Amniotic epithelial cell (primary cell): ENCODE results near the gene CD34.

Experiments
- DNase-seq: peaks from one replicate; pipeline ENCODE4 v3.0.0-alpha.2; 2010; ENCODE audit warnings: low read depth

Gene CD34

GRCh38 chr1:207872621-207873020, 38.3 kb downstream of the CD34 start:
- DNase-seq, result no peak

- no peak for DNase-seq
Measured at GRCh38 chr1:207871117-207871649, 39.7 kb downstream of the CD34 start.

- no peak for DNase-seq
Measured at GRCh38 chr1:207870306-207871031, 40.5 kb downstream of the CD34 start.

GRCh38 chr1:207869859-207870258, 41.1 kb downstream of the CD34 start:
- DNase-seq, result no peak

DNA sequence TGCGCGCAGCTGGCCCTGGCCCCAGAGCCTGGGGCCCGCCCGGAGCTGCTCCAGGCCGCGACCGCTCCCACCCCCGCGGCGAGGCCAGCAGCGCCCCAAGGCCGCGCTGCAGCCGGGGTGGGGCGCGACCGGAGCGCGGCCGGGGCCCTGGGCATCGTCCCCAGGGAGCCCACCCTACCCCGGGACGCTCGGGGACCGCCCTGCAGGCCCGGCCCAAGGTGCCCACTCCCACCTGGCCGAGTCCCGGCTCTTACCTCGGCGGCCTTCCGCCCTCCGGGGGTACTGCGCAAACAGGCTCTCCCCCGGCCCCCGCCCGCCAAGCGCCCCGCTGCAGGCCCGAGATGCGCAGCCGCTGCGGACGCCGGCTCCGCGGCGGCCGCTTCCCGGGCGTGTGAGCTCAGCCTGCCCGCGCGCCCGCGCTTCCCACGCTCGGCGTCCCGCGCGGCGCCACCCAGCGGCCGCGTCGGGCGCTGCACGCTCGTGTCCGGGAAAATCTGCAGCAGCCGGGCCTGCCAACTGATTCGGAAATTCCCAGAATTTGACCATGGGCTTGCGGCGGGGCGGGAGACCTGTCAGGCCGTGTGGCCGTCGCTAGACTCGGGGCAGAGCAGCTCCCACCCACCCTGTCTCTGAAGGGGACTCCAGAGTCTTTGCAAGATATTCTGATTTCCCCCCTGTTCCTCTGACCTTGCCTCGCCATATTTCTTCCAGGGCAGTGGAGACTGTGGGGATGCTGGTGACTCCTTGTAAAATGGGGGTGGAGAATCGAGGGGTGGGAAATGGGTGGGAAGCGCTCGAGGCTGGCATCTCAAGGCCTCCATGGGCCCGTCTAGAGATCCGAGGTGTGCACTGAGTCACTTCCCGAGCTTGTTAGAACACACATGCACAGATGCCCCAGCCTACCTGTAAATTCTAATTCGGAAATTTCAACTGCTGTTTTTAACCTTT, 41.9 kb downstream of the CD34 start:
- peak; percentile 52 for DNase-seq

DNA sequence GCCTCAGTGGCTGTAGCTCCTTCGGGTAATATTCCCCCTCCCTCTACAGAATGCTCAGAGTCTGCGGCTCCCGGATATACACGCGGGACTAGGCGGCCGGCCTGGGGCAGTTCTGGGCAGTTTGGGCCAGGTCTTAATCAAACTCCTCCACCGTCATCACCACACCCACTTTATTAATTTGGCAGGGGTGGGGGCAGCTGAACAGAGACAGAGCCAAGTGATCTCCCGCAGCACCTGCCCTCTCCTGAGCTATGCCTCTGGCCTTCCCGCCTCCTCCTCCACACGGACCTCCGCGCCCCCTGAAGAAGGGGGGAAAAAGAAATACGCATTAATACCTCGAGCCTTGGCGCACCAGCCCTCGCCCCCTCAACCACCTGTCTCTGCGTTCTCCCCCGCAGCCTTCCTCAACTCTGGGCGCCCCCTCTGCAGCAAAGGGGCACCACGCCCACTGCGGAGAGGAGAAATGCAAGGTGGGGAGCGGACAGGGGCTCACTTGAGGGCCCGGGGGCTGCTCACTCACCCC, 42.6 kb downstream of the CD34 start:
- no peak for DNase-seq

DNA sequence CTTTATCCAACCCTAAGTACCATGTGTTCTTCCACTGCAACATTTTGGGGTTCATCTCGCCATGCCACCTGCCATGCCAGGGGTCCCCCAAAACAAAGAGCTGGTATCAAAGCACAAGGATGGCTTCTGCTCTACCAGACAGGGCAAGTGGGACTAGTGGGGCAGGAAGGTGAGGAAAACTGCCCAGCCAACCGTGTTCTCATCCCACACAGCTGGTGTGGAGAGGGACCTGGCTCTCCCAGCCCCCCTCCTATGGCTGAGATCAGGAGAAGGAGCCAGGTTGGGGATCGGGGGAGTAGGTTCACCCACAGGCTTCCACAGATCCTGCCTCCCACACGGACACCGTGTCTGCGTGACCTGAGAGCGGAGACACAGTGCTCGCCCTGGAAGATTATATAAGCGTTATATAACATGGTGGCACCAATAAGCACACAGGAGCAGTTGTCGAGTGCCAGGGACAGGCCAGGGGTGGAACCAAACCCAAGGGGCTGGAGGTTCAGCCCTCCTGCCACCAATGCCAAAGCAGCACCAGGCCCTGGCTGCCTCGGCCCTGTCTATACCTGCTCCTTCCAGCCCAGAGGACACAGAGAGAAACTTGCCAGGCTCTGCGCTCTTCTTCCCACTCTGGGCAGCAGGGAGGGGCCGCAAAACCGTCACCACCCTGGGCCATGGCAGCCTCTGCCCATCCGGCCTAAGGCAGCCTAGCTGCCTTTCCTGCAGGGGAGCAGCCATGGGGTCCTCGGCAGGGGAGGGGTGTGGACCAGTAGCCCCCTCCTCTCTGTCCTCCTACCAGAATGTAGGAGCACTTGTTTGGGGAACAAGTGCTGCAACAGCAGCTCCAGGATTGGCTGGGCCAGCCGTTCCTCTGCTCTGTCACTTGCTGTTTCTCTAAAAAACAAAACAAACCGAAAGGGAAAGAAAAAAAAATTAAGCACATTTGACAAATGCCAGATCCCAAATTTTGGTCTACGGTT, 43.5 kb downstream of the CD34 start:
- no peak for DNase-seq

GRCh38 chr1:207866471-207867135, 44.3 kb downstream of the CD34 start:
- DNase-seq, result peak; percentile 84

DNA sequence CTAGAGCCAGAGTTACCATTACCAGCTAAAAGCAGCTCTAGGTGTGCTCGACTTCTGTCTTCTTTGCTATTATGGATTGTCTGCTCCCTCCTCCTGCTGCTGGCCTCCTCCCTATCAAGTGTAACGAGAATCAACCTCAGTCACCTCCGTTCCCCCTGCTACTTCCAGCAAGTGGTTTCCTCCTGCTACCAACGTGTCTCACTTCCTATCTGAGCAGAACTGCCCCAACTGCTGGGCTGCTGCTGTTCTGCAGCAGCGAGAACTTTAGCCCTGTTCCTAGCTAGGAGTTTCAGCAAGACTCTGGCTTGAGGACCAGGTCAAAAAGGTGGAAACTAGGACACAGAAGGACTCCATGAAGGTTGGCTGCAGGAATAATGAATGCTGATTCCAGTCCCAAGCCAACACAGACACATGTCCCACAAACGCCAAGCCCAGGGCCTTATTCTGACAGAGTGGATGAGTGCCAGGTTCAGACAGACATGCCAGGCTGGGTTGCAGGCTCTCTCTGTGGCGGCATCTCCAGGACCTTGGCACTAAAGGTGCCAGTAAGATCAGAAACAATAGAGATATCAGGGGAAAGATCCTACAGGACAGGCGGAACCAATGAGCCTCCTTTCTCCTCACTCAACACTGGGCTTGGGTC, 46.9 kb downstream of the CD34 start:
- no peak for DNase-seq

DNA sequence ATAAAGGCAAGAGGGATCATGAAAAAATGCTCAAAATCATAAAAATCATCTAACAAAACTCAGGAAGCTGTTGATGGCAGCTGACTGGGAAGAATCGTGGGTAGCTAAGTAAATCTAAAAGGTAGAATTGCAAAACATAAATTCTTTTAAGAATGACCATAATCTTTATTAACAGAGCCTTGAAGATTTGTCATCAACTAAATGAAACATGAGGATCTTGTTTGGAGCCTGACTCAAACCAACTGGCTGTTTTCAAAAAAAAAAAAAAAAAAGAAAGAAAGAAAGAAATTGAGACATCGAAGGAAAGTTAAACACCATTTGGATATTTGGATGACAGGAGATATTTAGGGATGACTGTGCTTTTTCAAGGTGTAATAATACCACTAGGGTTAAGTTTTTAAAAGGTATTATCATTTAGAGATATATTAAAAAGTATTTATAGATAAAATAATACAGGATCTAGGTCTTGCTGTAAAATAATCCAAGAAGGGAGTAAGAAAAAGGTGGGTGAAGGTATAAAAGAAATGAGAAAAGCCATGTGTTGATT, 48.6 kb downstream of the CD34 start:
- DNase-seq, result peak; percentile 81

GRCh38 chr1:207861442-207862177, 49.3 kb downstream of the CD34 start:
- no peak for DNase-seq

DNA sequence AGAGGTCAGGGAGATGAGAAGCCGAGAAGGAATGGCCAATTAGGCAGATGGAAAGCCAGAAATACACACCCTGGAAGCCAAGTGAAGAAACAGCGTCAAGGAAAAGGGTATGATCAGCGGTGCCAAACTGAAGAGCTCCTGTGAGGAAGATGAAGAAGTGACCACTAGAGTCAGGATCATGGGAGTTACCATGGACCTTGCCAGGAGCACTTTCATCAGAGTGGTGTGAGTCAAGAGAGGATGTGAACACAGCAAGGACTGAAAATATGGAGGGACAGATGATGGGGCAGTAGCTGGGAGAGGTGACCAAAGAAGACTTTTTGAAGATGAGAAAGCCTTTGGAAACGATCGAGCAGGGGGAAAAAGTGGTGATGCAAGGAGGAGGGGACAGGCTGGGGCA, 50.4 kb downstream of the CD34 start:
- no peak for DNase-seq

GRCh38 chr1:207858806-207859205, 52.1 kb downstream of the CD34 start:
- peak; percentile 79 for DNase-seq

DNA sequence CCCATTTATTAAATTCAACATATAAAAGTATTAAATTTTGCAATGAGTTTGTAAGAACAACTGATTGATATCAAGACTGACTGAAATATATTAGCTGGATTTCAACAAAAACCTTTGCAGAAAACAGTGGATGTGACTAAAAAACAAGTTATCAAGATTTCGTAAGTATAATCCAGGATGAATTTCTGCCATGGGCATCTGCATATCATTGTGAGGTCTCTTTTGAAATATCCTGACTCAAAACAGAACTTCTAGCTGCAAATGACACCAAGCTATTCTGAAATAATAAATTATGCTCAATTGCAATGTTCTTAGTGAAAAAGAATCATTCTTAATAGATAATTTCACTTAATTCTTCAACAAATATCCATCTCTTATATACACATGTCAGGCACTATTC, 52.6 kb downstream of the CD34 start:
- peak; percentile 93 for DNase-seq

DNA sequence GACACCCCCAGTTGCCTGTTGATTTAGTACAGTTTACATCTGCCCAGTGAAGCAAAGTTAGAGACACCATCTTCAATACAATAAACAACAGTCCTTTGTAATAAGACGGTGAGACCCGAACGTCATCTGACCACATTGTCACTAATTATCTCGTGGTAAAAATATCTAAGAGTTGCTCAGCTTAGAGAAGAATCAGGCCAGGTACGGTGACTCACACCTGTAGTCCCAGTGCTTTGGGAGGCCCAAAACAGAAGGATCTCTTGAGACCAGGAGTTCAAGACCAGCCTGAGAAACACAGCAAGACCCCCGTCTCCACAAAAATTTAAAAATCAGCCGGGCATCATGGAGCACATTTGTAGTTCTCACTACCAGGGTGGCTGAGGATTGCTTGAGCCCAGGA, 53.5 kb downstream of the CD34 start:
- no peak for DNase-seq

- no peak for DNase-seq
Measured at GRCh38 chr1:207856276-207857023, 54.5 kb downstream of the CD34 start.

DNA sequence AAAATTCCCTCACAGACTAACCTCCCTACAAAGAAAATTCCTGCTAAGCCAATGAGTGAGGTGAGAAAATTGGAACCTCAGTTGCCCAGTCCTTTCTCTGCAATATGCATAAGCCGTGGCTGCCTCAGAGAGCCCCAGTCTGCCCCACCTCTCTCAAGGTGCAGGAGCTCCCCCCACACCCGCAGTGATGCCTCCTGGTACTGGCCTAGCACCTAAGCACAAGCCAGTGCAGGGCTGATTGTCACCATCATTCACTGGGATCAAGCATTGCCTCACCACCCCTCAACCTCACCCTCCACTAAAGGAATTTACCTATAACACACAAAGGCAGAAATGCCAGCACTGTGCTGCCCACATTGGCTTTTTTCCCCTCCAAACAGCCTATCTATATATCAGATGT, 56.9 kb downstream of the CD34 start:
- DNase-seq, result no peak

GRCh38 chr1:207853372-207853757, 57.6 kb downstream of the CD34 start:
- no peak for DNase-seq
